ENCODE data around the gene PTTG1IP. TPM values are rescaled to one million over a fixed set of nuclear protein-coding genes. Genes with fewer than 3 reads are reported as not detected.

Gene PTTG1IP
- total RNA-seq, 1 donor from 2014 or later: 160 TPM

- intact Hi-C loops (cut with DNase I): loop anchor here (5.0 kb wide), 1 partner anchor 130 kb away; no protein-coding TSS in a partner anchor
- no peak for DNase-seq (ENCODE audit: missing footprints)
- no peak for ATAC-seq
Measured at GRCh38 chr21:44802396-44803153, 70.9 kb downstream of the PTTG1IP start.

- intact Hi-C loops (cut with DNase I): loop anchor here (1.0 to 5.0 kb wide), 2 partner anchors 73 to 131 kb away; no protein-coding TSS in a partner anchor
- peak; percentile 94 for ATAC-seq
- DNase-seq (ENCODE audit: missing footprints): peak; percentile 94
Measured at GRCh38 chr21:44801468-44802395, 71.8 kb downstream of the PTTG1IP start, which contains the start of gene UBE2G2. Gene UBE2G2 (minus strand): TSS chr21:44801820. CDS start chr21:44801748, 72 bp downstream.

- intact Hi-C loops (cut with DNase I): loop anchor here (1.0 to 5.0 kb wide), 2 partner anchors 73 to 131 kb away; no protein-coding TSS in a partner anchor
- ATAC-seq (no peak), DNase-seq (ENCODE audit: missing footprints) (no peak)
Measured at GRCh38 chr21:44800971-44801467, 72.5 kb downstream of the PTTG1IP start.

- intact Hi-C loops (cut with DNase I): loop anchor here (5.0 kb wide), 1 partner anchor 132 kb away; no protein-coding TSS in a partner anchor
- DNase-seq (ENCODE audit: missing footprints): no peak
- ATAC-seq: no peak
Measured at GRCh38 chr21:44800103-44800502, 73.4 kb downstream of the PTTG1IP start.

- DNase-seq (ENCODE audit: missing footprints) (no peak), ATAC-seq (no peak)
- intact Hi-C loops (cut with DNase I): loop anchor here (5.0 kb wide), 1 partner anchor 133 kb away; no protein-coding TSS in a partner anchor
Measured at GRCh38 chr21:44799646-44800045, 73.8 kb downstream of the PTTG1IP start.

Other genes with a start within 250 kb of the PTTG1IP start
- not detected for gene KRTAP10-9, start 246.6 kb downstream of the PTTG1IP start, total RNA-seq
- gene KRTAP10-10, start 236.3 kb downstream of the PTTG1IP start, total RNA-seq: not detected
- not detected for gene KRTAP10-11, start 227.3 kb downstream of the PTTG1IP start, total RNA-seq
- not detected for gene KRTAP12-4, start 219.0 kb downstream of the PTTG1IP start, total RNA-seq
- not detected for gene KRTAP12-3, start 215.8 kb downstream of the PTTG1IP start, total RNA-seq
- gene KRTAP12-2, start 206.8 kb downstream of the PTTG1IP start, total RNA-seq: not detected
- not detected for gene KRTAP12-1, start 191.5 kb downstream of the PTTG1IP start, total RNA-seq
- gene KRTAP10-12, start 176.5 kb downstream of the PTTG1IP start, total RNA-seq: not detected
- 0.65 TPM for gene TSPEAR, start 162.1 kb downstream of the PTTG1IP start, total RNA-seq
- gene UBE2G2, start 71.9 kb downstream of the PTTG1IP start, total RNA-seq: 66.6 TPM
- gene SUMO3, start 55.6 kb downstream of the PTTG1IP start, total RNA-seq: 73.9 TPM
- 36.7 TPM for gene ITGB2, start 47.2 kb upstream of the PTTG1IP start, total RNA-seq
- 66.5 TPM for gene SLX9, start 66.3 kb upstream of the PTTG1IP start, total RNA-seq
- gene ADARB1, start 200.9 kb upstream of the PTTG1IP start, total RNA-seq: 15.1 TPM